IMR-90 (cell line): ENCODE measurements around the gene ZNF714. TPM values are rescaled to one million over a fixed set of nuclear protein-coding genes. Genes with fewer than 3 reads are reported as not detected.

ENCODE experiments used
- ATAC-seq: fragments of 200-7000 bp; cut with Tn5 transposase; 2 replicates; pipeline ENCODE4 v1.9.1; 2020; ENCODE audit warnings: low read depth, mild to moderate bottlenecking, moderate library complexity
- BruUV-seq: library from RNA; stranded (reverse); fragments of 400-500 nt; replicated peaks from 2 replicates; lab custom pipeline; 2021; lab: Mats Ljungman, UMichigan
- CTCF ChIA-PET: fragments of 300-600 bp; formaldehyde crosslinking; extraction: SDS; loops from one replicate; lab custom pipeline; 2021; ENCODE audit warnings: antibody characterized with exemption; lab: Yijun Ruan, JAX
- POLR2A ChIA-PET: fragments of 300-600 bp; sonication (Branson Sonifier 250); formaldehyde crosslinking; loops from one replicate; lab custom pipeline; 2022; ENCODE audit warnings: antibody characterized with exemption; ENCODE audit not compliant: unreplicated experiment; lab: Charles Lee
- DNase-seq: peaks from one replicate; pipeline ENCODE4 v3.0.0; 2013
- H2AFZ ChIP-seq: replicated peaks from 2 replicates; pipeline ENCODE3; 2013; ENCODE audit warnings: low read length, mild to moderate bottlenecking; ENCODE audit not compliant: poor library complexity
- H2AK5ac ChIP-seq: 2 replicates; pipeline ENCODE4 v1.6.1; 2013; ENCODE audit warnings: low read depth, low read length, inconsistent platforms
- H2AK9ac ChIP-seq: replicated peaks from 2 replicates; pipeline ENCODE3; 2013; ENCODE audit warnings: mild to moderate bottlenecking, low read depth, low read length, moderate library complexity; ENCODE audit not compliant: poor library complexity
- H2BK120ac ChIP-seq: 2 replicates; pipeline ENCODE4 v1.6.1; 2013; ENCODE audit warnings: low read depth, low read length, inconsistent platforms
- H2BK15ac ChIP-seq: 3 replicates; pipeline ENCODE4 v1.6.1; 2013; ENCODE audit warnings: low read depth, low read length, inconsistent platforms
- H2BK20ac ChIP-seq: 2 replicates; pipeline ENCODE4 v1.6.1; 2013; ENCODE audit warnings: low read depth, mild to moderate bottlenecking, inconsistent platforms, low read length, moderate library complexity
- H2BK5ac ChIP-seq: 2 replicates; pipeline ENCODE4 v1.6.1; 2013; ENCODE audit warnings: mild to moderate bottlenecking, low read depth, low read length, inconsistent platforms; ENCODE audit not compliant: poor library complexity, severe bottlenecking
- H3K14ac ChIP-seq: replicated peaks from 2 replicates; pipeline ENCODE4 v1.6.1; 2013; ENCODE audit warnings: low read depth, low read length, inconsistent platforms
- H3K18ac ChIP-seq: 2 replicates; pipeline ENCODE4 v1.6.1; 2013; ENCODE audit warnings: low read depth, low read length, control low read depth
- H3K23ac ChIP-seq: 2 replicates; pipeline ENCODE4 v1.6.1; 2013; ENCODE audit warnings: low read depth, low read length, inconsistent platforms
- H3K27ac ChIP-seq: 2 replicates; pipeline ENCODE4 v1.5.1; 2013; ENCODE audit warnings: mild to moderate bottlenecking, control low read depth, low read length; ENCODE audit not compliant: insufficient read depth
- H3K27me3 ChIP-seq: 2 replicates; pipeline ENCODE4 v1.6.1; 2013; ENCODE audit warnings: low read length; ENCODE audit not compliant: control insufficient read depth, insufficient read depth
- H3K36me3 ChIP-seq: 2 replicates; pipeline ENCODE4 v1.6.1; 2013; ENCODE audit warnings: low read length, mixed read lengths; ENCODE audit not compliant: control insufficient read depth, insufficient read depth
- H3K4ac ChIP-seq: 2 replicates; pipeline ENCODE4 v1.6.1; 2013; ENCODE audit warnings: low read depth, low read length, inconsistent platforms
- H3K4me1 ChIP-seq: 2 replicates; pipeline ENCODE4 v1.6.1; 2013; ENCODE audit warnings: low read length, mixed read lengths; ENCODE audit not compliant: control insufficient read depth, insufficient read depth
- H3K4me2 ChIP-seq: 2 replicates; pipeline ENCODE4 v1.6.1; 2013; ENCODE audit warnings: low read depth, mild to moderate bottlenecking, control low read depth, low read length, moderate library complexity
- H3K4me3 ChIP-seq: 2 replicates; pipeline ENCODE4 v1.5.1; 2013; ENCODE audit warnings: low read depth, mild to moderate bottlenecking, control low read depth, low read length, moderate library complexity; ENCODE audit not compliant: insufficient read depth
- H3K56ac ChIP-seq: 2 replicates; pipeline ENCODE4 v1.6.1; 2013; ENCODE audit warnings: low read length, inconsistent platforms; ENCODE audit not compliant: insufficient read depth; ENCODE audit errors: extremely low read depth
- H3K79me1 ChIP-seq, 2 experiments: 2 replicates each; pipeline ENCODE4 v1.6.1; 2013; ENCODE audit warnings: low read length in 2 of 2, inconsistent platforms in 1 of 2, low read depth in 1 of 2
- H3K9ac ChIP-seq: 2 replicates; pipeline ENCODE4 v1.6.1; 2013; ENCODE audit warnings: low read depth, low read length, control low read depth
- H3K9me1 ChIP-seq: 2 replicates; pipeline ENCODE4 v1.6.1; 2013; ENCODE audit warnings: low read length, inconsistent platforms; ENCODE audit not compliant: insufficient read depth
- H3K9me3 ChIP-seq: 2 replicates; pipeline ENCODE4 v1.6.1; 2013; ENCODE audit warnings: low read length; ENCODE audit not compliant: control insufficient read depth, insufficient read depth
- H4K20me1 ChIP-seq: 2 replicates; pipeline ENCODE4 v1.6.1; 2013; ENCODE audit warnings: low read length, inconsistent platforms; ENCODE audit not compliant: insufficient read depth
- H4K5ac ChIP-seq: 2 replicates; pipeline ENCODE4 v1.6.1; 2013; ENCODE audit warnings: mild to moderate bottlenecking, low read depth, low read length, control low read depth
- H4K8ac ChIP-seq, 2 experiments: 2 replicates each; pipeline ENCODE4 v1.6.1; 2013; ENCODE audit warnings: low read depth in 2 of 2, low read length in 2 of 2, control low read depth in 1 of 2, inconsistent platforms in 1 of 2
- H4K91ac ChIP-seq: 2 replicates; pipeline ENCODE4 v1.6.1; 2013; ENCODE audit warnings: low read depth, low read length, inconsistent platforms; ENCODE audit not compliant: insufficient read depth
- BHLHE40 ChIP-seq: fragments of 150-350 bp; IDR thresholded peaks from 2 replicates; pipeline ENCODE4 v1.6.1; 2016; ENCODE audit warnings: mild to moderate bottlenecking, low read depth, low read length
- CHD1 ChIP-seq: IDR thresholded peaks from 2 replicates; pipeline ENCODE4 v1.6.1; 2012; ENCODE audit warnings: low read depth, low read length, improper control_type of control experiment
- ELK1 ChIP-seq: fragments of 150-350 bp; IDR thresholded peaks from 2 replicates; pipeline ENCODE4 v1.6.1; 2016; ENCODE audit warnings: low read depth, mild to moderate bottlenecking, low read length, moderate library complexity, borderline replicate concordance
- FOS ChIP-seq: fragments of 150-350 bp; IDR thresholded peaks from 2 replicates; pipeline ENCODE4 v1.6.1; 2016; ENCODE audit warnings: low read depth, low read length
- MAFK ChIP-seq: IDR thresholded peaks from 2 replicates; pipeline ENCODE4 v1.6.1; 2012; ENCODE audit warnings: low read depth, low read length, improper control_type of control experiment
- MAZ ChIP-seq: IDR thresholded peaks from 2 replicates; pipeline ENCODE4 v1.6.1; 2012; ENCODE audit warnings: low read depth, mild to moderate bottlenecking, low read length, improper control_type of control experiment, moderate library complexity, borderline replicate concordance
- MXI1 ChIP-seq: IDR thresholded peaks from 2 replicates; pipeline ENCODE4 v1.6.1; 2012; ENCODE audit warnings: low read depth, mild to moderate bottlenecking, low read length, moderate library complexity, borderline replicate concordance
- POLR2A ChIP-seq: IDR thresholded peaks from 2 replicates; pipeline ENCODE4 v1.6.1; 2012; ENCODE audit warnings: mild to moderate bottlenecking, low read depth, low read length
- RAD21 ChIP-seq: IDR thresholded peaks from 2 replicates; pipeline ENCODE4 v1.6.1; 2012; ENCODE audit warnings: low read length, improper control_type of control experiment
- RCOR1 ChIP-seq: IDR thresholded peaks from 2 replicates; pipeline ENCODE4 v1.6.1; 2012; ENCODE audit warnings: mild to moderate bottlenecking, low read length, improper control_type of control experiment; ENCODE audit not compliant: insufficient replicate concordance
- RFX5 ChIP-seq: IDR thresholded peaks from 2 replicates; pipeline ENCODE4 v1.8.0; 2012; ENCODE audit warnings: low read depth, mild to moderate bottlenecking, low read length, moderate library complexity
- SMC3 ChIP-seq: fragments of 150-350 bp; IDR thresholded peaks from 2 replicates; pipeline ENCODE4 v1.6.1; 2016; ENCODE audit warnings: low read depth, mild to moderate bottlenecking, antibody characterized with exemption, low read length, moderate library complexity
- WGBS, 2 experiments: methylation state at CpG; one replicate each; pipeline versions ENCODE4 v1.1.5 to v1.1.7; 2013; ENCODE audit warnings: missing lambda C conversion rate in 2 of 2; ENCODE audit not compliant: insufficient read length in 1 of 2; ENCODE audit errors: extremely low coverage in 2 of 2; 5-methylcytosine and 5-hydroxymethylcytosine counted together
- dilution Hi-C: fragments of 300-500 bp; cut with HindIII; formaldehyde crosslinking; loops from one replicate; pipeline ENCODE4 v1.14.3; 2018; ENCODE audit warnings: low sequenced_read_pairs; ENCODE audit not compliant: unreplicated experiment
- in situ Hi-C: fragments of 300-500 bp; cut with MboI; formaldehyde crosslinking; loops from 3 replicates; pipeline ENCODE4 v1.14.3; 2019; ENCODE audit warnings: low sequenced_read_pairs, inconsistent platforms, mixed read lengths
- intact Hi-C: fragments of 100-400 bp; cut with micrococcal nuclease; formaldehyde crosslinking; loops from 2 replicates; pipeline ENCODE4 v1.10.0; 2022
- polyA plus RNA-seq, 3 experiments: library from polyadenylated mRNA; depleted of rRNA; stranded (reverse); fragments of >200 nt; gene quantifications; 2 replicates each; pipeline ENCODE4 v1.2.3, GENCODE V29; 2012; ENCODE audit warnings: low replicate concordance in 1 of 3
- total RNA-seq: library from RNA; depleted of rRNA; stranded (reverse); fragments of >200 nt; gene quantifications from 2 replicates; pipeline ENCODE4 v1.2.3, GENCODE V29; 2012
- TF ChIP-seq, protein P1 (sequence below): conservative IDR thresholded peaks from 2 replicates; pipeline ENCODE4 v1.5.1; 2012; ENCODE audit warnings: mild to moderate bottlenecking, low read depth, low read length, improper control_type of control experiment
- TF ChIP-seq, protein P2 (sequence below): fragments of 150-350 bp; IDR thresholded peaks from 2 replicates; pipeline ENCODE4 v1.6.1; 2017; ENCODE audit warnings: mild to moderate bottlenecking, antibody characterized with exemption, low read length, low read depth

The ZNF714 gene
- total and polyA plus RNA-seq, 2 of the 4 experiments (the other 2 are of a cell fraction), result 7.2 to 14.3 TPM

- dilution Hi-C loops (no loop called here), in situ Hi-C loops (no loop called here), intact Hi-C loops (no loop called here)
- CTCF ChIA-PET, result no interaction called here
- H4K91ac ChIP-seq, result no peak overlapping the region
- no peak overlapping the region for H3K23ac ChIP-seq
- H3K9me3 ChIP-seq, result peaks cover 9% of the 10 kb centered on the region; the same call in 1 of the 2 replicates
- H3K79me1 ChIP-seq, result peaks cover 2% of the 10 kb centered on the region in 2 experiments; a peak in 2 of 4 replicates
- ATAC-seq (no peak), DNase-seq (no peak)
- no peak overlapping the region for H3K27ac ChIP-seq
- H3K18ac ChIP-seq, result no peak overlapping the region
- H2BK15ac ChIP-seq, result no peak overlapping the region
- no peak overlapping the region for H3K4ac ChIP-seq
- H3K14ac ChIP-seq, result no peak overlapping the region
- no peaks in the 10 kb centered on the region for H4K20me1 ChIP-seq
- no peak for TF ChIP-seq RCOR1
- TF ChIP-seq SMC3, result no peak
- no peak for TF ChIP-seq FOS
- no peak for TF ChIP-seq ELK1
- no peak for TF ChIP-seq RFX5
- TF ChIP-seq CHD1, result no peak
- TF ChIP-seq POLR2A, result no peak
- TF ChIP-seq MAZ, result no peak
- TF ChIP-seq MXI1, result no peak
- TF ChIP-seq, protein P1, sequence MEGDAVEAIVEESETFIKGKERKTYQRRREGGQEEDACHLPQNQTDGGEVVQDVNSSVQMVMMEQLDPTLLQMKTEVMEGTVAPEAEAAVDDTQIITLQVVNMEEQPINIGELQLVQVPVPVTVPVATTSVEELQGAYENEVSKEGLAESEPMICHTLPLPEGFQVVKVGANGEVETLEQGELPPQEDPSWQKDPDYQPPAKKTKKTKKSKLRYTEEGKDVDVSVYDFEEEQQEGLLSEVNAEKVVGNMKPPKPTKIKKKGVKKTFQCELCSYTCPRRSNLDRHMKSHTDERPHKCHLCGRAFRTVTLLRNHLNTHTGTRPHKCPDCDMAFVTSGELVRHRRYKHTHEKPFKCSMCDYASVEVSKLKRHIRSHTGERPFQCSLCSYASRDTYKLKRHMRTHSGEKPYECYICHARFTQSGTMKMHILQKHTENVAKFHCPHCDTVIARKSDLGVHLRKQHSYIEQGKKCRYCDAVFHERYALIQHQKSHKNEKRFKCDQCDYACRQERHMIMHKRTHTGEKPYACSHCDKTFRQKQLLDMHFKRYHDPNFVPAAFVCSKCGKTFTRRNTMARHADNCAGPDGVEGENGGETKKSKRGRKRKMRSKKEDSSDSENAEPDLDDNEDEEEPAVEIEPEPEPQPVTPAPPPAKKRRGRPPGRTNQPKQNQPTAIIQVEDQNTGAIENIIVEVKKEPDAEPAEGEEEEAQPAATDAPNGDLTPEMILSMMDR, result no peak
- no peak for TF ChIP-seq BHLHE40
- TF ChIP-seq, protein P2, sequence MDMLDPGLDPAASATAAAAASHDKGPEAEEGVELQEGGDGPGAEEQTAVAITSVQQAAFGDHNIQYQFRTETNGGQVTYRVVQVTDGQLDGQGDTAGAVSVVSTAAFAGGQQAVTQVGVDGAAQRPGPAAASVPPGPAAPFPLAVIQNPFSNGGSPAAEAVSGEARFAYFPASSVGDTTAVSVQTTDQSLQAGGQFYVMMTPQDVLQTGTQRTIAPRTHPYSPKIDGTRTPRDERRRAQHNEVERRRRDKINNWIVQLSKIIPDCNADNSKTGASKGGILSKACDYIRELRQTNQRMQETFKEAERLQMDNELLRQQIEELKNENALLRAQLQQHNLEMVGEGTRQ, result no peak
- TF ChIP-seq RAD21, result no peak
- no peak for TF ChIP-seq MAFK
- H3K56ac ChIP-seq, result no peak overlapping the region
- no peak overlapping the region for H4K5ac ChIP-seq
- no peak overlapping the region for H2BK20ac ChIP-seq
- no peak overlapping the region for H2AFZ ChIP-seq
- H3K27me3 ChIP-seq, result no peaks in the 10 kb centered on the region
- no peak overlapping the region for H2AK5ac ChIP-seq
- no peak overlapping the region for H3K4me3 ChIP-seq
- peaks cover 8% of the 10 kb centered on the region for H3K36me3 ChIP-seq
- H3K4me1 ChIP-seq, result no peaks in the 10 kb centered on the region
- no peak overlapping the region for H3K4me2 ChIP-seq
- H2BK120ac ChIP-seq, result no peak overlapping the region
- H4K8ac ChIP-seq, result no peak overlapping the region
- H2AK9ac ChIP-seq, result no peak overlapping the region
- POLR2A ChIA-PET, result no interaction called here
- no TSS peak for BruUV-seq
- H3K9ac ChIP-seq, result no peak overlapping the region
- H3K9me1 ChIP-seq, result no peaks in the 10 kb centered on the region
- WGBS, 2 experiments, result no CpG with 5 or more reads among the region's 2 CpGs
- H2BK5ac ChIP-seq, result no peak overlapping the region
Observed at GRCh38 chr19:21047716-21048115, 34.3 kb upstream of the ZNF714 start.
